T-helper 1 cell (primary cell): Measurements from ENCODE around the gene IL36RN.
A peak's percentile ranks its signal among the peaks of the same experiment; 100 is the strongest.

Experiments used
- DNase-seq, 5 donors: peaks; one replicate each; pipeline ENCODE4 v3.0.0-alpha.2; 2012 to 2020

Gene IL36RN

GRCh38 chr2:113103277-113103676 lies 44.3 kb downstream of the IL36RN start:
- DNase-seq, result no peak

DNA sequence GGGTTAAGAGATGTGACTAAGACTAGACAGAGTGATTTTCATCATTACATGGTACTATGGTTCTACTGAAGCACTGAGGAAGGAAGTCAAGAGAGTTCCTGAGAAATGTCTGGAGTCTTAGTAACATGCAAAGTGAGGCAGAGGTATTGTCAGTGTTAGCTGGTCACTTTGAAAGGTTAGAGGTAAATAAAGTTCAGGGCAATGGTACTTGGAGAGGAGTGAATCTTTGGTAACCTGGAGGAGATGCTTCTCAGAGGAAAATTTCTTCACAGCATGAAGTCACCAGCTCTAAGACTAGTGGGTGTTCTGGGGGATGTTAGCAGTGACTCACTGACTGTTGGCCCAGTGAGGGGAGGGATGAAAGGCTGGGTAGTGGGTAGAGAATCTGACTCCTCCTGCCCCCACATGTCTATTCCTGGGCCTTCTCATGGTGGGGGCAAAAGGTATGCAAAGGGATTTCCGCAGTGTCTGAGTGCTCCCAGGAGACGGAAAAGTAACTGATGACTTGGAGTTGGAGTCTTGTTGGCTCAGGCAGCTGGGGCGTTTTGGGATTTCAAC lies 45.1 kb downstream of the IL36RN start:
- DNase-seq, result peak in 1 of 5 donors; percentile 23

- DNase-seq, result peak in 1 of 5 donors; percentile 53
These were observed 46.2 kb downstream of the IL36RN start for GRCh38 chr2:113105047-113105785.

GRCh38 chr2:113111121-113111520 lies 52.1 kb downstream of the IL36RN start:
- DNase-seq, result no peak

DNA sequence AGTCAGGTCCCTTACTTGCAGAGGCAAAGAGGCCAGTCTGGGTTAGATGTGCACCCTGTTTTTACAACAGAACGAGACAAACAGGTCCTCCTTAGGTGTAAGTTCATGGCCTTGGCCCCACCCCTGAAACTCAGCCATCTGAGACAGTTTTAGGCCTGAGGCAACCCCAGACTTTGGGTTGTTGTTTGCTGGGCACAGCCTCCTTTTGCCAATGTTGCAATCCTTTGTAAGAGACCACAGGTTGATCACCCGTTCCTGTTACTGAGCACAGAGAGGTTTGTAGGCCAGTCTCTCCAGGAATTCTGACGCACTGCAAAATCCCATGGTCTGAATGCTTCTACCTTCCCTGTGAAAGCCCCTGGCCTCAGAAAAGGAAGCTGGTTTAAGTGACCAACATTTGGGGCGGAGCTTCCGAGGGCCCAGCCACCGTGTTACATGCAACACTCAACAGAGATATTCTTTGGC lies 52.9 kb downstream of the IL36RN start:
- DNase-seq, result no peak

DNA sequence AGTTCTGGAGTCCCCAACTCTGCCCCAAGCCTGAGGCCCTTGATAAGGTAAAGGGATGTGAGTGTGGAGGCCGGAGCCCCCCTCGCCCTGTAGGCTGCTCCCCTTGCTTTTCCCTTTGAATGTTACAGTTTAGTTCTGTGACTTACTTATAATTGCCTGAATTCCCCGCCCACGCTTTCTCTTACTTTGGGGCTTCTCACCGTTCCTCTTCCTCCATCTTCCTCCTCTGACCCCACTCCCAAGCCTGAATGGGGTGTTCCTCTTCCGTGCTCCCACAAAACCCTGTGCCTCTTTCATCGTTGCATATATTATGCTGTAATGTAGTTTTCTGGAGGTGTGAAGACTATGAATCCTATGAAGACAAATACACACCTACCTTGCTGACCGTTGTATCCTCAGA lies 53.4 kb downstream of the IL36RN start:
- no peak for DNase-seq

- DNase-seq, result no peak
These were observed 53.9 kb downstream of the IL36RN start for GRCh38 chr2:113112871-113113270.

GRCh38 chr2:113113807-113114206 lies 54.8 kb downstream of the IL36RN start:
- DNase-seq, result no peak
